Prostate gland (tissue), 2 donors: ENCODE results near the gene GTF3C2. TPM values are rescaled to one million over a fixed set of nuclear protein-coding genes. Genes with fewer than 3 reads are reported as not detected.
"Not testable (repeated sequence)": the region's sequence is repeated elsewhere in the genome, so short reads cannot be mapped to it uniquely, and the experiment has no call there.

ENCODE experiments used
- DNase-seq: peaks from one replicate; pipeline ENCODE4 v3.0.0-alpha.2; 2019; ENCODE audit warnings: low spot score
- H3K27ac ChIP-seq, 2 donors: fragments of 200-600 bp; sonication (generic); 2 replicates each; pipeline ENCODE4 v1.5.1; 2017 to 2019
- H3K27me3 ChIP-seq: fragments of 200-600 bp; sonication (generic); replicated peaks from 2 replicates; pipeline ENCODE4 v1.5.1; 2019; ENCODE audit not compliant: insufficient read depth
- H3K36me3 ChIP-seq, 2 donors: fragments of 200-600 bp; sonication (generic); 1 replicate in 1 of 2; 2 replicates in 1 of 2; pipeline versions ENCODE4 v1.5.1 to v1.8.1; 2017 to 2019
- H3K4me1 ChIP-seq: fragments of 200-600 bp; sonication (generic); replicated peaks from 2 replicates; pipeline ENCODE4 v1.5.1; 2019
- H3K4me3 ChIP-seq, 2 donors: fragments of 200-600 bp; sonication (generic); 2 replicates each; pipeline ENCODE4 v1.5.1; 2017 to 2019
- H3K9me3 ChIP-seq: fragments of 200-600 bp; sonication (generic); 2 replicates; pipeline ENCODE4 v1.5.1; 2017
- POLR2A ChIP-seq: fragments of 450-650 bp; IDR thresholded peaks from one replicate; pipeline ENCODE4 v1.6.1; 2016; ENCODE audit warnings: antibody characterized with exemption, mild to moderate bottlenecking
- POLR2AphosphoS5 ChIP-seq: sonication (generic); formaldehyde crosslinking; IDR thresholded peaks from one replicate; pipeline ENCODE4 v1.6.1; 2017; ENCODE audit warnings: antibody characterized with exemption
- WGBS: methylation state at CpG from one replicate; pipeline ENCODE4 v1.1.5; 2018; 5-methylcytosine and 5-hydroxymethylcytosine counted together
- intact Hi-C: fragments of 100-400 bp; cut with DNase I; formaldehyde crosslinking; loops from one replicate; pipeline ENCODE4 v1.14.2; 2022
- total RNA-seq, 2 donors: library from RNA; depleted of rRNA; stranded (reverse); fragments of >200 nt; gene quantifications; one replicate each; pipeline ENCODE4 v1.1.0, GENCODE V29; 2016
- TF ChIP-seq, protein P1 (sequence below), 4 experiments: fragments of 200-600 bp in 2 of 4; fragments of 450-650 bp in 2 of 4; sonication (generic) in 2 of 4; IDR thresholded peaks; 1 replicate in 3 of 4; 2 replicates in 1 of 4; pipeline ENCODE4 v1.5.1; 2016 to 2019; ENCODE audit warnings: antibody characterized with exemption in 4 of 4, mild to moderate bottlenecking in 2 of 4, moderate library complexity in 2 of 4

Gene GTF3C2
- total RNA-seq, 2 donors from 2014 or later: 41.2 to 66.1 TPM

- no peaks in the 10 kb centered on the region for H3K27me3 ChIP-seq
- H3K36me3 ChIP-seq: peaks cover 15 to 21% of the 10 kb centered on the region in 2 donors
- intact Hi-C loops: no loop called here
- WGBS: 90% methylated on average over 2 of the region's 2 CpGs
- no peak overlapping the region for H3K4me3 ChIP-seq
- no peaks in the 10 kb centered on the region for H3K9me3 ChIP-seq
- TF ChIP-seq POLR2A (no peak), POLR2AphosphoS5 (no peak)
- TF ChIP-seq, protein P1, sequence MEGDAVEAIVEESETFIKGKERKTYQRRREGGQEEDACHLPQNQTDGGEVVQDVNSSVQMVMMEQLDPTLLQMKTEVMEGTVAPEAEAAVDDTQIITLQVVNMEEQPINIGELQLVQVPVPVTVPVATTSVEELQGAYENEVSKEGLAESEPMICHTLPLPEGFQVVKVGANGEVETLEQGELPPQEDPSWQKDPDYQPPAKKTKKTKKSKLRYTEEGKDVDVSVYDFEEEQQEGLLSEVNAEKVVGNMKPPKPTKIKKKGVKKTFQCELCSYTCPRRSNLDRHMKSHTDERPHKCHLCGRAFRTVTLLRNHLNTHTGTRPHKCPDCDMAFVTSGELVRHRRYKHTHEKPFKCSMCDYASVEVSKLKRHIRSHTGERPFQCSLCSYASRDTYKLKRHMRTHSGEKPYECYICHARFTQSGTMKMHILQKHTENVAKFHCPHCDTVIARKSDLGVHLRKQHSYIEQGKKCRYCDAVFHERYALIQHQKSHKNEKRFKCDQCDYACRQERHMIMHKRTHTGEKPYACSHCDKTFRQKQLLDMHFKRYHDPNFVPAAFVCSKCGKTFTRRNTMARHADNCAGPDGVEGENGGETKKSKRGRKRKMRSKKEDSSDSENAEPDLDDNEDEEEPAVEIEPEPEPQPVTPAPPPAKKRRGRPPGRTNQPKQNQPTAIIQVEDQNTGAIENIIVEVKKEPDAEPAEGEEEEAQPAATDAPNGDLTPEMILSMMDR (IDR thresholded peaks at IDR 0.05): no peak
- no peak overlapping the region for H3K27ac ChIP-seq
- peaks cover 5% of the 10 kb centered on the region for H3K4me1 ChIP-seq
- no peak for DNase-seq
Observed at GRCh38 chr2:27363933-27364332, 7.4 kb upstream of the GTF3C2 start.

DNA sequence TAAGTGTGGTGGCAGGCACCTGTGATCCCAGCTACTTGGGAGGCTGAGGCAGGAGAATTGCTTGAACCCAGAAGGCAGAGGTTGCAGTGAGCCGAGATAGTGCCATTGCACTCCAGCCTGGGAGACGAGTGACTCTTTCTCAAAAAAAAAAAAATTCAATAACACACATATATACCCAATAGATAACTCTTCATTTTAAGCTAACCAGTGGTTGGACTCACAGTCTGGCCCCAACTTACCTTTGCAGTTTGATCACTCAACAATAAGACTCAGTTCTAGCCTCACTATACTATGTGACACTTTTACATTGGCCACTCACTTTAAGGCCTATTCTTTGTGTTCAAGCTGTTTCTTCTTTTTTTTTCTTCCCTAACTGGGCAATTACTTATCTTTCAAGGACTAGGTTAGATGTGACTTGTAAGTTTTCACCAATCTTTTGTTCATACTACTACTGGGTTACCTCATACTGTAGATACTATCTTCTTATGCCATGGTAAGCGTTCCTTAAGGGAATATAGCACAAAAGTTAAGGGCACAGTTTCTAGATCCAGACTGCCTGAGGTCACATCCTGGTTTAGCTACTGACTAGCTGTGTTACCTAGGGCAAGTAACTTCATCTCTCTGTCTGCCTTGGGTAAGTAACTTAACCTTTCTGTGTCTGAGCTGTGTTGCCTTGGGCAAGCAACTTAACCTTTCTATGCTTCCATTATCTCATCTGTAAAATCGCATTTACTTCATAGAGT is 6.3 kb upstream of the GTF3C2 start:
- peaks cover 14 to 21% of the 10 kb centered on the region in 2 donors for H3K36me3 ChIP-seq
- H3K4me3 ChIP-seq: no peak overlapping the region
- DNase-seq: no peak
- intact Hi-C loops: no loop called here
- no peak overlapping the region for H3K27ac ChIP-seq
- H3K9me3 ChIP-seq: no peaks in the 10 kb centered on the region
- TF ChIP-seq, protein P1 (IDR thresholded peaks at IDR 0.05): no peak
- TF ChIP-seq POLR2A (no peak), POLR2AphosphoS5 (no peak)
- WGBS: 87% methylated on average over 4 of the region's 4 CpGs
- H3K4me1 ChIP-seq: no peaks in the 10 kb centered on the region
- H3K27me3 ChIP-seq: no peaks in the 10 kb centered on the region

- Histone ChIP-seq H3K9me3 (no peaks in the 10 kb centered on the region), H3K4me3 (peak overlapping the region; percentile 70 to 87), H3K27ac (peak overlapping the region; percentile 79 to 83), H3K36me3 (no peaks in the 10 kb centered on the region), H3K27me3 (no peaks in the 10 kb centered on the region), H3K4me1 (peaks cover 4% of the 10 kb centered on the region)
- TF ChIP-seq POLR2A: no peak
- WGBS: under 1% methylated on average over 12 of the region's 12 CpGs
- intact Hi-C loops: loop anchor here (5.0 kb wide), 1 partner anchor 34 kb away; the partner anchor contains the start of gene MPV17
- no peak for DNase-seq
Observed at GRCh38 chr2:27356056-27356381, 545 bp downstream of the GTF3C2 start.

DNA sequence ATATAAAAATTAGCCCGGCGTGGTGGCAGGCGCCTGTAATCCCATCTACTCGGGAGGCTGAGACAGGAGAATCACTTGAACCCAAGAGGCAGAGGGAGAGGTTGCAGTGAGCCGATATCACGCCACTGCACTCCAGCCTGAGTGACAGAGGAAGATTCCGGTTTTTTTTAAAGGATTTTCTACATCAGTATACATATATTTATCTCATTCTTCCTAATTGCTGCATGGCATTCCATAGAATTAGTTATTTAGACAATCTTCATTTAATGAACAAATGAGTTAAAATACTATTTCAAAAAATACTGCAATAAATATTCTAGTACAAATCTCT is 2.0 kb downstream of the GTF3C2 start:
- Histone ChIP-seq H3K9me3 (no peaks in the 10 kb centered on the region), H3K27me3 (no peaks in the 10 kb centered on the region), H3K4me1 (peaks cover 4% of the 10 kb centered on the region), H3K36me3 (no peaks in the 10 kb centered on the region), H3K27ac (no peak overlapping the region), H3K4me3 (no peak overlapping the region)
- intact Hi-C loops: no loop called here
- WGBS: 96% methylated on average over 7 of the region's 7 CpGs
- DNase-seq: no peak
- TF ChIP-seq POLR2AphosphoS5 (no peak), POLR2A (no peak)
- TF ChIP-seq, protein P1 (IDR thresholded peaks at IDR 0.05): no peak

- Histone ChIP-seq H3K27me3 (no peaks in the 10 kb centered on the region), H3K4me3 (no peak overlapping the region), H3K27ac (no peak overlapping the region), H3K36me3 (no peaks in the 10 kb centered on the region), H3K9me3 (no peaks in the 10 kb centered on the region), H3K4me1 (peaks cover 4% of the 10 kb centered on the region)
- intact Hi-C loops: no loop called here
- 70% methylated on average over 7 of the region's 7 CpGs for WGBS
- no peak for TF ChIP-seq POLR2AphosphoS5
- no peak for TF ChIP-seq POLR2A
- TF ChIP-seq, protein P1 (IDR thresholded peaks at IDR 0.05): no peak
- no peak for DNase-seq
Observed at GRCh38 chr2:27353762-27354596, 2.6 kb downstream of the GTF3C2 start.

- H3K4me3 ChIP-seq, intact Hi-C loops, H3K4me1 ChIP-seq, H3K27ac ChIP-seq, DNase-seq, H3K9me3 ChIP-seq, H3K36me3 ChIP-seq, H3K27me3 ChIP-seq: not testable (repeated sequence)
- WGBS: 94% methylated on average over 5 of the region's 5 CpGs
Observed at GRCh38 chr2:27353386-27353761, 3.2 kb downstream of the GTF3C2 start.
